HEK293 (cell line): ENCODE results near the gene WDR4.
A peak's percentile ranks its signal among the peaks of the same experiment; 100 is the strongest.

ENCODE experiments used
- BCL11A ChIP-seq: fragments of 450-650 bp; formaldehyde crosslinking; IDR thresholded peaks from 2 replicates; pipeline ENCODE4 v1.5.1; 2016; ENCODE audit warnings: low read depth, missing biosample characterization, missing genetic modification characterization
- GLI2 ChIP-seq: fragments of 450-650 bp; formaldehyde crosslinking; IDR thresholded peaks from 2 replicates; pipeline ENCODE4; 2017; ENCODE audit warnings: missing biosample characterization, missing genetic modification characterization, low read depth, borderline replicate concordance
- OVOL3 ChIP-seq: fragments of 450-650 bp; formaldehyde crosslinking; IDR thresholded peaks from 2 replicates; pipeline ENCODE4 v1.5.1; 2016; ENCODE audit warnings: missing biosample characterization, missing genetic modification characterization
- PRDM1 ChIP-seq: fragments of 450-650 bp; formaldehyde crosslinking; IDR thresholded peaks from 2 replicates; pipeline ENCODE4; 2016; ENCODE audit warnings: missing biosample characterization, missing genetic modification characterization
- PRDM6 ChIP-seq: fragments of 450-650 bp; formaldehyde crosslinking; IDR thresholded peaks from 2 replicates; pipeline ENCODE4 v1.5.1; 2017; ENCODE audit warnings: missing biosample characterization, missing genetic modification characterization
- SCRT1 ChIP-seq: fragments of 450-650 bp; formaldehyde crosslinking; IDR thresholded peaks from 2 replicates; pipeline ENCODE4 v1.5.1; 2016; ENCODE audit warnings: missing biosample characterization, missing genetic modification characterization, borderline replicate concordance
- SCRT2 ChIP-seq: fragments of 450-650 bp; formaldehyde crosslinking; IDR thresholded peaks from 2 replicates; pipeline ENCODE4 v1.5.1; 2016; ENCODE audit warnings: missing biosample characterization, missing genetic modification characterization
- TSHZ1 ChIP-seq: fragments of 450-650 bp; formaldehyde crosslinking; IDR thresholded peaks from 2 replicates; pipeline ENCODE4 v1.5.1; 2016; ENCODE audit warnings: missing biosample characterization, missing genetic modification characterization, borderline replicate concordance
- ZBTB20 ChIP-seq: fragments of 450-650 bp; formaldehyde crosslinking; IDR thresholded peaks from 2 replicates; pipeline ENCODE4 v1.5.1; 2016; ENCODE audit warnings: missing biosample characterization, missing genetic modification characterization
- ZBTB48 ChIP-seq: fragments of 450-650 bp; formaldehyde crosslinking; IDR thresholded peaks from 2 replicates; pipeline ENCODE4 v1.5.1; 2016; ENCODE audit warnings: missing biosample characterization, missing genetic modification characterization
- ZFP3 ChIP-seq: fragments of 450-650 bp; formaldehyde crosslinking; IDR thresholded peaks from 2 replicates; pipeline ENCODE4 v1.5.1; 2016; ENCODE audit warnings: low read depth, missing biosample characterization, missing genetic modification characterization
- ZFP37 ChIP-seq: fragments of 450-650 bp; formaldehyde crosslinking; IDR thresholded peaks from 2 replicates; pipeline ENCODE4 v1.5.1; 2016; ENCODE audit warnings: missing biosample characterization, missing genetic modification characterization
- ZFP41 ChIP-seq: fragments of 450-650 bp; formaldehyde crosslinking; IDR thresholded peaks from 2 replicates; pipeline ENCODE4 v1.5.1; 2016; ENCODE audit warnings: missing biosample characterization, missing genetic modification characterization, borderline replicate concordance
- ZNF138 ChIP-seq: fragments of 450-650 bp; formaldehyde crosslinking; IDR thresholded peaks from 2 replicates; pipeline ENCODE4 v1.5.1; 2016; ENCODE audit warnings: missing biosample characterization, missing genetic modification characterization, borderline replicate concordance
- ZNF169 ChIP-seq: fragments of 450-650 bp; formaldehyde crosslinking; IDR thresholded peaks from 2 replicates; pipeline ENCODE4 v1.5.1; 2016; ENCODE audit warnings: missing biosample characterization, missing genetic modification characterization
- ZNF184 ChIP-seq: fragments of 450-650 bp; IDR thresholded peaks from 2 replicates; pipeline ENCODE4 v1.5.1; 2018; ENCODE audit warnings: missing biosample characterization, mild to moderate bottlenecking, missing genetic modification characterization
- ZNF239 ChIP-seq: fragments of 450-650 bp; formaldehyde crosslinking; IDR thresholded peaks from 2 replicates; pipeline ENCODE4 v1.5.1; 2016; ENCODE audit warnings: missing biosample characterization, missing genetic modification characterization
- ZNF302 ChIP-seq: fragments of 450-650 bp; formaldehyde crosslinking; IDR thresholded peaks from 2 replicates; pipeline ENCODE4 v1.5.1; 2016; ENCODE audit warnings: missing biosample characterization, missing genetic modification characterization, low read depth
- ZNF366 ChIP-seq: fragments of 450-650 bp; formaldehyde crosslinking; conservative IDR thresholded peaks from 2 replicates; pipeline ENCODE4 v1.5.1; 2016; ENCODE audit warnings: missing biosample characterization, missing genetic modification characterization
- ZNF488 ChIP-seq: fragments of 450-650 bp; formaldehyde crosslinking; IDR thresholded peaks from 2 replicates; pipeline ENCODE4 v1.5.1; 2016; ENCODE audit warnings: missing biosample characterization, missing genetic modification characterization
- ZNF555 ChIP-seq: fragments of 450-650 bp; formaldehyde crosslinking; conservative IDR thresholded peaks from 2 replicates; pipeline ENCODE4 v1.5.1; 2017; ENCODE audit warnings: missing biosample characterization, mild to moderate bottlenecking, missing genetic modification characterization, inconsistent platforms
- ZNF561 ChIP-seq: fragments of 450-650 bp; IDR thresholded peaks from 2 replicates; pipeline ENCODE4 v1.5.1; 2018; ENCODE audit warnings: missing biosample characterization, missing genetic modification characterization, borderline replicate concordance
- ZNF580 ChIP-seq: fragments of 450-650 bp; formaldehyde crosslinking; IDR thresholded peaks from 2 replicates; pipeline ENCODE4 v1.5.1; 2016; ENCODE audit warnings: missing biosample characterization, missing genetic modification characterization
- ZNF654 ChIP-seq: fragments of 450-650 bp; formaldehyde crosslinking; IDR thresholded peaks from 2 replicates; pipeline ENCODE4 v1.5.1; 2016; ENCODE audit warnings: low read depth, missing biosample characterization, missing genetic modification characterization
- ZNF692 ChIP-seq: fragments of 450-650 bp; formaldehyde crosslinking; IDR thresholded peaks from 2 replicates; pipeline ENCODE4 v1.5.1; 2016; ENCODE audit warnings: missing biosample characterization, missing genetic modification characterization
- ZNF768 ChIP-seq: fragments of 450-650 bp; formaldehyde crosslinking; IDR thresholded peaks from 2 replicates; pipeline ENCODE4 v1.5.1; 2018; ENCODE audit warnings: missing biosample characterization, mild to moderate bottlenecking, missing genetic modification characterization
- ZXDB ChIP-seq: fragments of 450-650 bp; formaldehyde crosslinking; IDR thresholded peaks from 2 replicates; pipeline ENCODE4 v1.5.1; 2016; ENCODE audit warnings: missing biosample characterization, missing genetic modification characterization
- TF ChIP-seq, protein P1 (sequence below): fragments of 450-650 bp; formaldehyde crosslinking; IDR thresholded peaks from 2 replicates; pipeline ENCODE4 v1.5.1; 2016; ENCODE audit warnings: missing biosample characterization, missing genetic modification characterization
- TF ChIP-seq, protein P2 (sequence below): fragments of 450-650 bp; formaldehyde crosslinking; IDR thresholded peaks from 2 replicates; pipeline ENCODE4 v1.5.1; 2016; ENCODE audit warnings: missing biosample characterization, missing genetic modification characterization
- TF ChIP-seq, protein P3 (sequence below): fragments of 450-650 bp; IDR thresholded peaks from 2 replicates; pipeline ENCODE4 v1.5.1; 2018; ENCODE audit warnings: missing biosample characterization, mild to moderate bottlenecking, missing genetic modification characterization

The WDR4 gene

DNA sequence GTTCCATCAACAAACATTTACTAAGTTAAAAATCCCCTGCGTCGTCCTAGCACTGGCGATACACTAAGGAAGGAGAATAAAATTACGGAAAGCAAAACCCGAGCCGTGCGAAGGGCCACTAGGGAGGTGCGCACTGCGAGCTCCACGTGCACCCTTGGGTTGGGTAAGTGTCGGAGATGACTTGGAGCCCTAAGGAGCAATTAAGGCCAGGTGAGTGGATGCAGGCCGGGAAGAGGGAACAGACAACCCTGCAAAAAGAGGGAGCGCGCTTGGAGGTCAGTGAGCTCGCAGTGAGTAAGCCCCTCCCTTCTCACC, 704 bp downstream of the WDR4 start (continued):
- TF ChIP-seq ZNF768 (tag by site-specific recombination) (no peak), ZXDB (no peak), ZNF561 (tag by site-specific recombination) (no peak), BCL11A (tag by site-specific recombination) (0 out of 2 replicates have a peak, but pooled peaks have one; percentile 8), TSHZ1 (no peak), ZNF169 (tag by site-specific recombination) (no peak), PRDM1 (no peak), ZNF555 (tag by site-specific recombination) (no peak), ZFP3 (no peak), GLI2 (tag by site-specific recombination) (no peak), ZNF239 (tag by site-specific recombination) (no peak), ZNF302 (tag by site-specific recombination) (no peak), ZBTB20 (no peak), ZNF184 (tag by site-specific recombination) (no peak), ZNF366 (tag by site-specific recombination) (peak; percentile 27; the same call in 1 of the 2 replicates), SCRT2 (tag by site-specific recombination) (no peak), ZNF654 (tag by site-specific recombination) (no peak), ZFP37 (tag by site-specific recombination) (no peak), ZNF138 (tag by site-specific recombination) (no peak), PRDM6 (tag by site-specific recombination) (no peak), ZNF488 (no peak), ZBTB48 (tag by site-specific recombination) (peak; percentile 89; the same call in 1 of the 2 replicates), ZFP41 (no peak), SCRT1 (tag by site-specific recombination) (no peak), OVOL3 (tag by site-specific recombination) (no peak), ZNF580 (tag by site-specific recombination) (no peak), ZNF692 (tag by site-specific recombination) (no peak)
- TF ChIP-seq, protein P1, sequence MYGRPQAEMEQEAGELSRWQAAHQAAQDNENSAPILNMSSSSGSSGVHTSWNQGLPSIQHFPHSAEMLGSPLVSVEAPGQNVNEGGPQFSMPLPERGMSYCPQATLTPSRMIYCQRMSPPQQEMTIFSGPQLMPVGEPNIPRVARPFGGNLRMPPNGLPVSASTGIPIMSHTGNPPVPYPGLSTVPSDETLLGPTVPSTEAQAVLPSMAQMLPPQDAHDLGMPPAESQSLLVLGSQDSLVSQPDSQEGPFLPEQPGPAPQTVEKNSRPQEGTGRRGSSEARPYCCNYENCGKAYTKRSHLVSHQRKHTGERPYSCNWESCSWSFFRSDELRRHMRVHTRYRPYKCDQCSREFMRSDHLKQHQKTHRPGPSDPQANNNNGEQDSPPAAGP (tag by site-specific recombination) = no peak
- TF ChIP-seq, protein P2, sequence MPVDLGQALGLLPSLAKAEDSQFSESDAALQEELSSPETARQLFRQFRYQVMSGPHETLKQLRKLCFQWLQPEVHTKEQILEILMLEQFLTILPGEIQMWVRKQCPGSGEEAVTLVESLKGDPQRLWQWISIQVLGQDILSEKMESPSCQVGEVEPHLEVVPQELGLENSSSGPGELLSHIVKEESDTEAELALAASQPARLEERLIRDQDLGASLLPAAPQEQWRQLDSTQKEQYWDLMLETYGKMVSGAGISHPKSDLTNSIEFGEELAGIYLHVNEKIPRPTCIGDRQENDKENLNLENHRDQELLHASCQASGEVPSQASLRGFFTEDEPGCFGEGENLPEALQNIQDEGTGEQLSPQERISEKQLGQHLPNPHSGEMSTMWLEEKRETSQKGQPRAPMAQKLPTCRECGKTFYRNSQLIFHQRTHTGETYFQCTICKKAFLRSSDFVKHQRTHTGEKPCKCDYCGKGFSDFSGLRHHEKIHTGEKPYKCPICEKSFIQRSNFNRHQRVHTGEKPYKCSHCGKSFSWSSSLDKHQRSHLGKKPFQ = no peak
- TF ChIP-seq, protein P3, sequence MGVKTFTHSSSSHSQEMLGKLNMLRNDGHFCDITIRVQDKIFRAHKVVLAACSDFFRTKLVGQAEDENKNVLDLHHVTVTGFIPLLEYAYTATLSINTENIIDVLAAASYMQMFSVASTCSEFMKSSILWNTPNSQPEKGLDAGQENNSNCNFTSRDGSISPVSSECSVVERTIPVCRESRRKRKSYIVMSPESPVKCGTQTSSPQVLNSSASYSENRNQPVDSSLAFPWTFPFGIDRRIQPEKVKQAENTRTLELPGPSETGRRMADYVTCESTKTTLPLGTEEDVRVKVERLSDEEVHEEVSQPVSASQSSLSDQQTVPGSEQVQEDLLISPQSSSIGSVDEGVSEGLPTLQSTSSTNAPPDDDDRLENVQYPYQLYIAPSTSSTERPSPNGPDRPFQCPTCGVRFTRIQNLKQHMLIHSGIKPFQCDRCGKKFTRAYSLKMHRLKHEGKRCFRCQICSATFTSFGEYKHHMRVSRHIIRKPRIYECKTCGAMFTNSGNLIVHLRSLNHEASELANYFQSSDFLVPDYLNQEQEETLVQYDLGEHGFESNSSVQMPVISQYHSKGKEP (tag by site-specific recombination) = no peak
